ENCODE data around the gene TRIAP1.

TRIAP1 gene

DNA sequence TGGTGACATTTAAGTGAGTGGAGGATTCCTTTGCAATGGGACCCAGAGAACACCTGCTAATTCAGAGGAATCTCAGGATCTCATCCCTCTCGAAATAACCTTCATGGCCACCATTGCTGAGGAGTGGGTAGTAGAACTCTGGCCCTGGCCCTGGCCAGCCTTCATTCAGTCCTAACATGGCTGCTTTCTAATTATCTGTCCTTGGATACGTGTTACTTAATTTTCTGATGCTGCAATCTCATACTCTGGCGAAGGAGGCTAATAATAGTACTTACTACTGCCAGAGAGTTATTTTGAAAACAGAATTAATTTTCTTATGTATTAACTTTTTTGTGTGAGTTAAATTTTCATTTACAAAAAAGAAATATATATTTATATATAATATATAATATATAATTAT lies 20.4 kb downstream of the TRIAP1 start:
- no peak for DNase-seq

- no peak for DNase-seq
Observed at GRCh38 chr12:120422892-120423456, 23.2 kb downstream of the TRIAP1 start.

DNA sequence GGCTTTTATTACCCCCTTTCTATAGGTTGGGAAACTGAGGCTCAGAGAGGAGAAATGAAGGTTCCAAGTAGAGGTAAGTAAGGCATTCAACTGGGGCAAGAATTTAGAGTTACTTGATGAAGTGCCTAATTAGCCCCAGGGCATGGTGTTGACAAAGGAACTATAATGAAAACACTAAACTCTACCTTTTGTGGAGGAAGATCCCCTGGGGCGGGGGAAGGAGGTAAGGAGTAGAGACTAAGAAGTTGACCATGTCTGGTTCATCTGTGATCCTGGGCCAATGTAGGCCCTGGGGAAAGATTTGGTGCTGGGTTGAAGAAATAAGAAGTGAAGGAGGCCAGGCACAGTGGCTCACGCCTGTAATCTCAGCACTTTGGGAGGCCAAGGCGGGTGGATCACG lies 24.5 kb downstream of the TRIAP1 start:
- DNase-seq: no peak

DNA sequence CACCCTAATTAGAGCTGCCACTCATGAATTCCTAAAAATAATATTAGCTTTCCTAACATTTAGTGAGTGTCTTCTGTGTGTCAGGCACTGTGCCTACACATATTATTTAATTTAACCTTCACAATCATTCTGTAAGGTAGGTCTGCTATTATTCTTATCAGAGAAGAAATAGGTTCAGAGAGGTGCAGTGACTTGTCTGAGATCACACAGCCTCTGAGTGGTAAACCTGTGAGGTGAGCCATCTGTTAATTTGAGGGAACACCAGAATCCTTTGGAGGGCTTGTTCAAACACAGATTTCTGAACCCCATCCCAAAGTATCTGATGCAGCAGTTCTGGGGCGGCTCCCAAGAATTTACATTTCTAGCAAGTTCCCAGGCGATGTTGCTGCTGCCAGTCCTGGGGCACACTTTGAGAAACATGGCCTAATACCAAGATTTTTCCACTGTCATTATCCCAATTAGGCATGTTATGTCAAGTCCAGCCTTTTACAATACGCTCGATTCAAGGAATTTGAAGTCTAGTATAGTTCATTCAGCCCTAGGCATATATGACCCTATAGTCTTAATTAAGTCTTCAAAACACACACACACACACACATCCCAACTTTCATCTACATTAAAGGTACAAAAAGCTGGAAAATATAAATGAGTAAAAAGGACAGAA lies 28.1 kb downstream of the TRIAP1 start:
- DNase-seq: no peak

- no peak for DNase-seq
Observed at GRCh38 chr12:120416490-120417216, 29.5 kb downstream of the TRIAP1 start.

DNA sequence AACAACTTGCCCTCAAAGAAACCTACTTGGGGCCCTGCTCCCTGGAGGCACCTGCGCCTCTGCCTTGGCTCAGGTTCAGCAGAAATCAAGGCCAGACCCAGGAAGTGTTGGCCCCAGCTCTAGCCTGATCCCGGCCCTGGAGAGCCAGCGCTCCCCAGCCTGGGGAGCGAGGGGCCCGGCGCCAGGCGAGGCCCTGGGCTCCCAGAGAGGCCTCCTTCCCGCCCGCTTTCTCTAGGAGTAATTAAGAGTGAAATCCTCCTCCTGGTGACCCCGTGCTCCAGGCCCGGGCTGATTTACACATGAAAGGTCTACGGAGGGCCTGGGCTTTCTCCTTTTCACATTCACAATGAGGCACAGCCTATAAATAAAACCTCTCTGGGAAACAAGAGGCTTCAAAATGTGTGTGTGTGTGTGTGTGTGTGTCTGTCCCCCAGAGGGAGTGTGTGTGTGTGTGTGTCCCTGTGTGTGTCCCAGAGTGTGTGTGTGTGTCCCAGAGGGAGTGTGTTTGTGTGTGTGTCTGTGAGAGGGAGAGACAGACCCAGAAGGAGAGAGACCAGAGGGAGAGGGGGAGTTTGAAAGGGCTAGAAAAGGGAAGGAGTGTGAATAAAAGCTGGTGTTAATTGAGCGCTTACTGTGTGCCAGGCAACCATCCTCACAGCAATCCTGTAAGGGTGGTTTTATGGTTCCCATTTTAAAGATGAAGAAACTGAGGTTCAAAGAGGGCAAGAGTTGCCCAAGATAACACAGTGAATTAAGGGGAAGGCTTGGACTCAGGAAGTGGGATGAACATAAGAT lies 32.1 kb downstream of the TRIAP1 start:
- DNase-seq: no peak

- no peak for DNase-seq
Observed at GRCh38 chr12:120412421-120412820, 33.8 kb downstream of the TRIAP1 start.

DNA sequence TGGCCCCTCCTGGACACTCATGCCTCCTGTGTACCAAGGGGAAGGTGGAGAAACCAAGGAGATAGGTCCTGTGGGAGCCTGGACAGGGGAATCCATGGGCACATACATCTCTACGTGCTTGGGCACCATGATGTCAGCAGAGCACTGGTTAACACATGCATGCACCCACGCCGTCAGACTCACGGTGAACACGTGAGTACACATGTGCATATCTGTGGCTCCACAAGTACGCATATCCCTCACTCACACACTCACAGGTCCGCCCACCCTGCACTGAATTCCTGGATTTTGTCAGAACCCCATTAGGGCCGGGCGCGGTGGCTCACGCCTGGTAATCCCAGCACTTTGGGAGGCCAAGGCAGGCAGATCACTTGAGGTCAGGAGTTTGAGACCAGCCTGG lies 37.4 kb downstream of the TRIAP1 start:
- DNase-seq: no peak

DNA sequence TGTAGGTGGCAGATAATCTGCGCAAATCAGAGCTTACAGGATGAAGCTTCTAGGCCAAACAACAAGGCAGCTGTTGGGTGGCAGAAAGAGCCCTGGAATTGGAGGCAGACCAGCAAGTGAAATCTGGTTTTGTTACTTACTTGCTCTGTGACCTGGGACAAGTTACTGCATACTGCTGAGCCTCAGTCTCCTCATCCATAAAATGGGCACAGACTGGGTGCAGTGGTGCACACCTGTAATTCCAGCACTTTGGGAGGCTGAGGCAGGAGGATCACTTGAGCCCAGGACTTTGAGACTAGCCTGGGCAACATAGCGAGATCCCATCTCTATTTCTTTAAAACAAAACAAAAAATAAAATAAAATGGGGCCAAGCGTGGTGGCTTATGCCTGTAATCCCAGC lies 39.6 kb downstream of the TRIAP1 start:
- no peak for DNase-seq

- no peak for DNase-seq
Observed at GRCh38 chr12:120406069-120406468, 40.1 kb downstream of the TRIAP1 start.

GRCh38 chr12:120404271-120404670 lies 41.9 kb downstream of the TRIAP1 start:
- DNase-seq: no peak

GRCh38 chr12:120403869-120404268 lies 42.3 kb downstream of the TRIAP1 start:
- DNase-seq: no peak

GRCh38 chr12:120402217-120402616 lies 44.0 kb downstream of the TRIAP1 start:
- no peak for DNase-seq

- no peak for DNase-seq
Observed at GRCh38 chr12:120399531-120399930, 46.7 kb downstream of the TRIAP1 start.

- DNase-seq: no peak
Observed at GRCh38 chr12:120397824-120398540, 48.2 kb downstream of the TRIAP1 start.

- DNase-seq: no peak
Observed at GRCh38 chr12:120394483-120395367, 51.5 kb downstream of the TRIAP1 start.

Measured in activated T-cell treated with anti-CD3 and anti-CD28 coated beads, Interleukin-2, amount 50 U/mL, for 1 hour (primary cell).